Testis (tissue), 3 donors: ENCODE results near the gene NELL1. TPM values are rescaled to one million over a fixed set of nuclear protein-coding genes. Genes with fewer than 3 reads are reported as not detected.

Experiments used
- DNase-seq: peaks from one replicate; pipeline ENCODE4 v3.0.0-alpha.2; 2019
- H3K27ac ChIP-seq, 2 donors: fragments of 200-600 bp; sonication (generic); one replicate each; pipeline ENCODE4 v1.5.1; 2019
- H3K27me3 ChIP-seq: fragments of 200-600 bp; sonication (generic); one replicate; pipeline ENCODE4 v1.5.1; 2019
- H3K36me3 ChIP-seq: fragments of 200-600 bp; sonication (generic); one replicate; pipeline ENCODE4 v1.5.1; 2017; ENCODE audit warnings: low read depth; ENCODE audit errors: missing control alignments
- H3K4me1 ChIP-seq: fragments of 200-600 bp; sonication (generic); one replicate; pipeline ENCODE4 v1.5.1; 2019
- H3K4me3 ChIP-seq, 2 donors: fragments of 200-600 bp; sonication (generic); one replicate each; pipeline ENCODE4 v1.5.1; 2017 to 2019
- H3K9me3 ChIP-seq: fragments of 200-600 bp; sonication (generic); one replicate; pipeline ENCODE4 v1.5.1; 2017
- POLR2A ChIP-seq: fragments of 450-650 bp; IDR thresholded peaks from one replicate; pipeline ENCODE4 v1.6.1; 2017; ENCODE audit warnings: antibody characterized with exemption, mild to moderate bottlenecking, moderate library complexity
- WGBS, 2 donors: methylation state at CpG; one replicate each; pipeline ENCODE4 v1.1.5; 2018; 5-methylcytosine and 5-hydroxymethylcytosine counted together
- intact Hi-C: fragments of 100-400 bp; cut with DNase I; formaldehyde crosslinking; loops from one replicate; pipeline ENCODE4 v1.15.1; 2023; ENCODE audit warnings: low total_unique reads
- polyA plus RNA-seq: library from polyadenylated mRNA; stranded (reverse); fragments of 350-450 nt; fragmentation: Illumina TruSeq; extraction: RNeasy Lipid Tissue Mini Kit (QIAGEN cat#74804); gene quantifications from one replicate; pipeline ENCODE4 v1.2.3, GENCODE V29; 2014; ENCODE audit warnings: low read depth, low replicate concordance; ENCODE audit not compliant: insufficient read depth
- total RNA-seq, 2 donors: library from RNA; depleted of rRNA; stranded (reverse); fragments of >200 nt; gene quantifications; one replicate each; pipeline ENCODE4 v1.2.3, GENCODE V29; 2016
- TF ChIP-seq, protein P1 (sequence below), 3 experiments: fragments of 450-650 bp in 2 of 3; fragments of 200-600 bp in 1 of 3; sonication (generic) in 1 of 3; IDR thresholded peaks; one replicate each; pipeline ENCODE4 v1.5.1; 2016 to 2019; ENCODE audit warnings: antibody characterized with exemption in 3 of 3, mild to moderate bottlenecking in 2 of 3, moderate library complexity in 1 of 3

NELL1 gene
- total and polyA plus RNA-seq, 3 donors from 2014 or later, result 4.9 to 8.9 (median 7.0) TPM

- H3K4me1 ChIP-seq, result no peaks in the 10 kb centered on the region
- no peak overlapping the region for H3K27ac ChIP-seq
- intact Hi-C loops, result no loop called here
- no peaks in the 10 kb centered on the region for H3K9me3 ChIP-seq
- WGBS, 2 donors, result 77 to 80% methylated on average over 4 of the region's 4 CpGs
- no peak overlapping the region for H3K4me3 ChIP-seq
- H3K27me3 ChIP-seq, result no peaks in the 10 kb centered on the region
- no peaks in the 10 kb centered on the region for H3K36me3 ChIP-seq
- no peak for TF ChIP-seq POLR2A
- TF ChIP-seq, protein P1, sequence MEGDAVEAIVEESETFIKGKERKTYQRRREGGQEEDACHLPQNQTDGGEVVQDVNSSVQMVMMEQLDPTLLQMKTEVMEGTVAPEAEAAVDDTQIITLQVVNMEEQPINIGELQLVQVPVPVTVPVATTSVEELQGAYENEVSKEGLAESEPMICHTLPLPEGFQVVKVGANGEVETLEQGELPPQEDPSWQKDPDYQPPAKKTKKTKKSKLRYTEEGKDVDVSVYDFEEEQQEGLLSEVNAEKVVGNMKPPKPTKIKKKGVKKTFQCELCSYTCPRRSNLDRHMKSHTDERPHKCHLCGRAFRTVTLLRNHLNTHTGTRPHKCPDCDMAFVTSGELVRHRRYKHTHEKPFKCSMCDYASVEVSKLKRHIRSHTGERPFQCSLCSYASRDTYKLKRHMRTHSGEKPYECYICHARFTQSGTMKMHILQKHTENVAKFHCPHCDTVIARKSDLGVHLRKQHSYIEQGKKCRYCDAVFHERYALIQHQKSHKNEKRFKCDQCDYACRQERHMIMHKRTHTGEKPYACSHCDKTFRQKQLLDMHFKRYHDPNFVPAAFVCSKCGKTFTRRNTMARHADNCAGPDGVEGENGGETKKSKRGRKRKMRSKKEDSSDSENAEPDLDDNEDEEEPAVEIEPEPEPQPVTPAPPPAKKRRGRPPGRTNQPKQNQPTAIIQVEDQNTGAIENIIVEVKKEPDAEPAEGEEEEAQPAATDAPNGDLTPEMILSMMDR (IDR thresholded peaks at IDR 0.05), result no peak
- no peak for DNase-seq
These were observed 70.2 kb downstream of the NELL1 start for GRCh38 chr11:20739577-20739976.

- H3K4me3 ChIP-seq, result no peak overlapping the region
- peak; percentile 17 for DNase-seq
- no peaks in the 10 kb centered on the region for H3K36me3 ChIP-seq
- H3K27ac ChIP-seq, result no peak overlapping the region
- no peaks in the 10 kb centered on the region for H3K27me3 ChIP-seq
- TF ChIP-seq, protein P1 (IDR thresholded peaks at IDR 0.05), result no peak
- TF ChIP-seq POLR2A, result no peak
- WGBS, 2 donors, result 15 to 23% methylated on average over 6 of the region's 6 CpGs
- intact Hi-C loops, result no loop called here
- no peaks in the 10 kb centered on the region for H3K9me3 ChIP-seq
- H3K4me1 ChIP-seq, result no peaks in the 10 kb centered on the region
These were observed 85.5 kb downstream of the NELL1 start for GRCh38 chr11:20754933-20755332.

DNA sequence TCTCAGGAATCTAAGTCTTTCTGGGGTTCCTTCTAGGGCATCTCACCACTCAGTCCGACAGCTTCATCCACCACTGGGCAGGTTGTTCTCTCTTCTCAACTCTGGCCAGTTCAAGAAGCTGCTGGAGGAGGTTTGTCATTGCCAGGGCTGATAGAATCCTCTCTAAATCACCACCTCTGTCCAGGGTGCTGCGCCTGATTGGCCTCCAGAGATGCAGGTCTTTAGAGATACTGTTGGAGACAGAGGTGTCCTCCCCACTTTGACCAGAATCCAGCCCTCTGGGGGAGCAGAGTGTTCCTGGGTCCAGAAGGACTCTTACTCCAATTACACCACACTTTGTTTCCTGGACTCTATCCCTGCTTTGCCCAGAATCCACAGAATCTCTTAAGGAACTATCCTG lies 90.2 kb downstream of the NELL1 start:
- Histone ChIP-seq H3K9me3 (no peaks in the 10 kb centered on the region), H3K27ac (no peak overlapping the region), H3K4me1 (no peaks in the 10 kb centered on the region), H3K4me3 (no peak overlapping the region), H3K27me3 (no peaks in the 10 kb centered on the region), H3K36me3 (no peaks in the 10 kb centered on the region)
- no peak for TF ChIP-seq POLR2A
- TF ChIP-seq, protein P1 (IDR thresholded peaks at IDR 0.05), result no peak
- intact Hi-C loops, result no loop called here
- WGBS, 2 donors, result 75 to 82% methylated on average over 2 of the region's 2 CpGs
- DNase-seq, result no peak

- TF ChIP-seq, protein P1 (IDR thresholded peaks at IDR 0.05), result no peak
- TF ChIP-seq POLR2A, result no peak
- no peaks in the 10 kb centered on the region for H3K27me3 ChIP-seq
- no peak for DNase-seq
- H3K4me3 ChIP-seq, result no peak overlapping the region
- H3K36me3 ChIP-seq, result no peaks in the 10 kb centered on the region
- no peaks in the 10 kb centered on the region for H3K9me3 ChIP-seq
- intact Hi-C loops, result no loop called here
- no peaks in the 10 kb centered on the region for H3K4me1 ChIP-seq
- 94 to 96% methylated on average over 6 of the region's 6 CpGs for WGBS, 2 donors
- H3K27ac ChIP-seq, result no peak overlapping the region
These were observed 91.4 kb downstream of the NELL1 start for GRCh38 chr11:20760811-20761210.

- H3K27ac ChIP-seq, result no peak overlapping the region
- no peaks in the 10 kb centered on the region for H3K27me3 ChIP-seq
- H3K4me1 ChIP-seq, result no peaks in the 10 kb centered on the region
- no peaks in the 10 kb centered on the region for H3K9me3 ChIP-seq
- 59 to 67% methylated on average over 13 of the region's 13 CpGs for WGBS, 2 donors
- no peak for TF ChIP-seq POLR2A
- TF ChIP-seq, protein P1 (IDR thresholded peaks at IDR 0.05), result no peak
- no peaks in the 10 kb centered on the region for H3K36me3 ChIP-seq
- peak; percentile 49 for DNase-seq
- intact Hi-C loops, result no loop called here
- H3K4me3 ChIP-seq, result no peak overlapping the region
These were observed 92.9 kb downstream of the NELL1 start for GRCh38 chr11:20762116-20762844.
